HEK293T (cell line): ENCODE data around the gene TRIML2.

Source experiments
- CTCF ChIA-PET: fragments of 350-600 bp; formaldehyde crosslinking; extraction: SDS; loops from one replicate; lab custom pipeline; 2021; ENCODE audit warnings: antibody characterized with exemption, inconsistent platforms; lab: Yijun Ruan, JAX
- POLR2A ChIA-PET: fragments of 350-600 bp; formaldehyde crosslinking; extraction: SDS; loops from one replicate; lab custom pipeline; 2020; ENCODE audit warnings: antibody characterized with exemption, inconsistent platforms; lab: Yijun Ruan, JAX
- DNase-seq: peaks from one replicate; pipeline ENCODE4 v3.0.0; 2012; ENCODE audit warnings: mixed read lengths; ENCODE audit errors: extremely low spot score
- ARNT ChIP-seq: fragments of 450-650 bp; IDR thresholded peaks from 2 replicates; pipeline ENCODE4 v1.6.1; 2017; ENCODE audit warnings: mild to moderate bottlenecking
- BHLHE40 ChIP-seq: fragments of 450-650 bp; IDR thresholded peaks from 2 replicates; pipeline ENCODE4 v1.6.1; 2016; ENCODE audit warnings: mild to moderate bottlenecking, moderate library complexity, borderline replicate concordance
- CTBP1 ChIP-seq: fragments of 450-650 bp; IDR thresholded peaks from 2 replicates; pipeline ENCODE4 v1.6.1; 2016; ENCODE audit warnings: borderline replicate concordance
- ELF4 ChIP-seq: fragments of 450-650 bp; IDR thresholded peaks from 2 replicates; pipeline ENCODE4 v1.6.1; 2017; ENCODE audit warnings: antibody characterized with exemption
- FOXA1 ChIP-seq: fragments of 450-650 bp; IDR thresholded peaks from 2 replicates; pipeline ENCODE4 v1.6.1; 2016; ENCODE audit warnings: mild to moderate bottlenecking
- FOXK2 ChIP-seq: fragments of 450-650 bp; IDR thresholded peaks from 2 replicates; pipeline ENCODE4 v1.6.1; 2016; ENCODE audit warnings: mild to moderate bottlenecking
- FOXM1 ChIP-seq: fragments of 450-650 bp; IDR thresholded peaks from 2 replicates; pipeline ENCODE4 v1.6.1; 2017; ENCODE audit warnings: mild to moderate bottlenecking, borderline replicate concordance
- HDGF ChIP-seq: fragments of 450-650 bp; IDR thresholded peaks from 2 replicates; pipeline ENCODE4 v1.6.1; 2017; ENCODE audit warnings: antibody characterized with exemption, borderline replicate concordance
- L3MBTL2 ChIP-seq: fragments of 450-650 bp; conservative IDR thresholded peaks from 2 replicates; pipeline ENCODE4 v1.6.1; 2016; ENCODE audit warnings: mild to moderate bottlenecking
- LEF1 ChIP-seq: fragments of 450-650 bp; IDR thresholded peaks from 2 replicates; pipeline ENCODE4 v1.6.1; 2017; ENCODE audit warnings: mild to moderate bottlenecking, borderline replicate concordance
- NFRKB ChIP-seq: fragments of 450-650 bp; IDR thresholded peaks from 2 replicates; pipeline ENCODE4 v1.6.1; 2016; ENCODE audit warnings: mild to moderate bottlenecking, moderate library complexity
- PKNOX1 ChIP-seq: fragments of 450-650 bp; IDR thresholded peaks from 2 replicates; pipeline ENCODE4 v1.6.1; 2016
- SP1 ChIP-seq: fragments of 450-650 bp; IDR thresholded peaks from 2 replicates; pipeline ENCODE4 v1.6.1; 2017
- SUZ12 ChIP-seq: fragments of 450-650 bp; IDR thresholded peaks from 2 replicates; pipeline ENCODE4 v1.6.1; 2016; ENCODE audit warnings: mild to moderate bottlenecking
- TARDBP ChIP-seq: fragments of 450-650 bp; IDR thresholded peaks from 2 replicates; pipeline ENCODE4 v1.6.1; 2016
- ZNF384 ChIP-seq: fragments of 450-650 bp; IDR thresholded peaks from 2 replicates; pipeline ENCODE4 v1.6.1; 2016

TRIML2 gene, protein sequence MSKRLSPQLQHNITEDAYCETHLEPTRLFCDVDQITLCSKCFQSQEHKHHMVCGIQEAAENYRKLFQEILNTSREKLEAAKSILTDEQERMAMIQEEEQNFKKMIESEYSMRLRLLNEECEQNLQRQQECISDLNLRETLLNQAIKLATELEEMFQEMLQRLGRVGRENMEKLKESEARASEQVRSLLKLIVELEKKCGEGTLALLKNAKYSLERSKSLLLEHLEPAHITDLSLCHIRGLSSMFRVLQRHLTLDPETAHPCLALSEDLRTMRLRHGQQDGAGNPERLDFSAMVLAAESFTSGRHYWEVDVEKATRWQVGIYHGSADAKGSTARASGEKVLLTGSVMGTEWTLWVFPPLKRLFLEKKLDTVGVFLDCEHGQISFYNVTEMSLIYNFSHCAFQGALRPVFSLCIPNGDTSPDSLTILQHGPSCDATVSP

DNA sequence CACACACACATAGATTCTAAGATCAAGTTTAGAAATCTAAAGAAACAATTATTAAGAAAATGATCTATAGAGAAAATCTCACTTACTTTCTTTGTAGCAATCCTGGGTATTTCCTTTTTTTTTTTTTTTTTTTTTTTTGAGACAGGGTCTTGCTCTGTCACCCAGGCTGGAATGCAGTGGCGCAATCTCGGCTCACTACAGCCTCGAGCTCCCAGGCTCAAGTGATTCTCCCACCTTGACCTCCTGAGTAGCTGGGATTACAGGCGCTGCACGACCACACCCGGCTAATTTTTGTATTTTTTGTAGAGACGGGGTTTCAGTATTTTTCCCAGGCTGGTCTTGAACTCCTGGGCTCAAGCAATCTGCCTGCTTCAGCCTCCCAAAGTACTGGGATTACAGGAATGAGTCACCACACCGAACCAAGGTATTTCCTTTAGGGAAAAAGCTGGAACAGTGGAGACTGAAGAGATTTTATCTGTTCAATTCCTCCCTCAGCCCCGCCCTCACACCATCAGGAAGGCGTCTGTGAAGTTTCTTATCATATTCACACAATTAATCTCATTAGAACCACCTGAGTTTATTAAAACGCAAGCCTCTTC is at the start of gene TRIML2:
Gene TRIML2, minus strand, starts transcription at position 447 of the 599 bp plus-strand sequence. CDS start 4,235 bp downstream, outside the sequence.
- ChIA-PET CTCF (no interaction called here), POLR2A (no interaction called here)
- TF ChIP-seq L3MBTL2 (no peak), SUZ12 (no peak), BHLHE40 (no peak), ARNT (no peak), FOXA1 (no peak), TARDBP (no peak), FOXK2 (no peak), ELF4 (no peak), FOXM1 (no peak)
- no peak for DNase-seq

- no peak for DNase-seq
- ChIA-PET CTCF (no interaction called here), POLR2A (no interaction called here)
Measured at GRCh38 chr4:188158336-188158735, 48.9 kb upstream of the TRIML2 start.

GRCh38 chr4:188154668-188155405 is 45.4 kb upstream of the TRIML2 start:
- TF ChIP-seq NFRKB (no peak), L3MBTL2 (no peak), HDGF (no peak), FOXK2 (no peak)
- ChIA-PET CTCF (no interaction called here), POLR2A (no interaction called here)
- no peak for DNase-seq

More at GRCh38 chr4:188158336-188158735, 48.9 kb upstream of the TRIML2 start:
- no peak for TF ChIP-seq ZNF384
- no peak for TF ChIP-seq NFRKB
- no peak for TF ChIP-seq SP1
- no peak for TF ChIP-seq CTBP1
- no peak for TF ChIP-seq PKNOX1
- no peak for TF ChIP-seq ELF4
- TF ChIP-seq TARDBP = no peak

DNA sequence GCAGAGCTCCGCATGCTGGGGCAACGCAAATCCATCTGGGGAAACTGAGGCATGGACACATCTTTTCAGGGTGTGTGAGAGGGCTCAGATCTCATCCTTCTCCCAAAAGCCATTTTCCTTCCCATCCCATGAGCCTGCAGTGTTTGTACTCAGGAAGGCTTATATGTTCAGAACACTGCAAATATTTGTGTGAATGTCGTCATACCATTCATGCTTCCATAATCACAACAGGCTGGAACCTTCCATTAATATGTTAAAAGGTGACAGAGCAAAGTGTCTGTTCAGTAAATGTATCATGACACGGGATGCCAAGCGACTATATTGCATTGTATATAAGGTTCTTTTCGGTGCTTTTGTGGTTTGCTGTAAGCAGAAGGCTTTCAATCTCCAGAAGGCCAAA is 38.4 kb upstream of the TRIML2 start:
- ChIA-PET CTCF (no interaction called here), POLR2A (no interaction called here)
- TF ChIP-seq FOXK2 = no peak
- TF ChIP-seq LEF1 = no peak
- TF ChIP-seq ELF4 = no peak
- no peak for TF ChIP-seq PKNOX1
- TF ChIP-seq BHLHE40 = no peak
- TF ChIP-seq ZNF384 = no peak
- TF ChIP-seq ARNT = no peak
- TF ChIP-seq FOXM1 = no peak
- no peak for TF ChIP-seq FOXA1
- no peak for TF ChIP-seq SP1
- no peak for TF ChIP-seq L3MBTL2
- DNase-seq = no peak

DNA sequence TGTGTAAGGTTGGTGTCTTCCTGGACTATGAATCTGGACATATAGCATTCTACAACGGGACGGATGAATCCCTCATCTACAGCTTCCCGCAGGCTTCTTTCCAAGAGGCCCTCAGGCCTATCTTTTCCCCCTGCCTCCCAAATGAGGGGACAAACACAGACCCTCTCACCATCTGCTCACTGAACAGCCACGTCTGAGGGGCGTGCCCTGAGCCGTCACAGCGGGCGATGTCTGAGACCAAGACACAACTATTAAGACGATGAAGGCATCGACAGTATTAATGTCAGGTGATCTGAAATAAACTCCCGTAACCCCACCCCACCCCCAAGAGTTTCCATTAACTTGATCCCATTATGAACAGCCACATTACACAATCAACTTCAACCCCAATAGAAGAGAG is 37.8 kb upstream of the TRIML2 start:
- DNase-seq = no peak
- CTCF ChIA-PET = no interaction called here
- POLR2A ChIA-PET = no interaction called here
- TF ChIP-seq FOXM1 (no peak), CTBP1 (no peak), ZNF384 (no peak), LEF1 (no peak), HDGF (no peak), TARDBP (no peak), SP1 (no peak), FOXA1 (no peak), ELF4 (no peak), NFRKB (no peak), L3MBTL2 (no peak), BHLHE40 (no peak), PKNOX1 (no peak), FOXK2 (no peak), ARNT (no peak)

DNA sequence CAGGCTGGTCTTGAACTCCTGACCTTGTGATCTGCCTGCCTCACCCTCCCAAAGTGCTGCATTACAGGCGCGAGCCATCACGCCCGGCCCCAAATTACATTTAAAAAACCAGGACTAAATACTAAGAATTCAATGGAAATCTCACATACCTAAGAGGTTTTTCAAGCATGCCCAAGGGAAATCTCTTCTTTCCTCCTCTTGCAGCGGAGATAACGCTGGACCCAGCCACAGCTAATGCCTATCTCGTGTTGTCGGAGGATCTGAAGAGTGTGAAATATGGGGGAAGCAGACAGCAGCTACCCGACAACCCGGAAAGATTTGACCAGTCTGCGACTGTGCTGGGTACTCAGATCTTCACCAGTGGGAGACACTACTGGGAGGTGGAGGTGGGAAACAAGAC is 37.2 kb upstream of the TRIML2 start:
- POLR2A ChIA-PET = no interaction called here
- TF ChIP-seq HDGF = no peak
- no peak for TF ChIP-seq ARNT
- TF ChIP-seq NFRKB = no peak
- TF ChIP-seq TARDBP = no peak
- TF ChIP-seq SP1 = no peak
- no peak for TF ChIP-seq CTBP1
- CTCF ChIA-PET = no interaction called here
- no peak for DNase-seq
